Muscle of leg (tissue), 11 donors: ENCODE data around the gene PCBP3. TPM values are rescaled to one million over a fixed set of nuclear protein-coding genes. Genes with fewer than 3 reads are reported as not detected.

Source experiments
- DNase-seq: peaks from one replicate; pipeline ENCODE4 v3.0.0; 2013
- H3K27ac ChIP-seq: one replicate; pipeline ENCODE4 v1.5.1; 2013; ENCODE audit warnings: mild to moderate bottlenecking, low read length, control low read depth
- H3K27me3 ChIP-seq: one replicate; pipeline ENCODE4 v1.6.1; 2013; ENCODE audit warnings: low read length; ENCODE audit not compliant: control insufficient read depth, insufficient read depth
- H3K36me3 ChIP-seq: one replicate; pipeline ENCODE4 v1.6.1; 2013; ENCODE audit warnings: low read length; ENCODE audit not compliant: control insufficient read depth, insufficient read depth
- H3K4me1 ChIP-seq: one replicate; pipeline ENCODE4 v1.6.1; 2013; ENCODE audit warnings: low read length; ENCODE audit not compliant: control insufficient read depth, insufficient read depth
- H3K4me3 ChIP-seq: one replicate; pipeline ENCODE4 v1.5.1; 2013; ENCODE audit warnings: low read length, control low read depth
- H3K9me3 ChIP-seq: replicated peaks from 2 replicates; pipeline ENCODE4 v1.6.1; 2013; ENCODE audit warnings: low read depth, low read length; ENCODE audit not compliant: control insufficient read depth
- WGBS: methylation state at CpG from one replicate; pipeline ENCODE4 v1.1.5; 2013; ENCODE audit warnings: missing lambda C conversion rate; ENCODE audit not compliant: insufficient coverage; 5-methylcytosine and 5-hydroxymethylcytosine counted together
- polyA plus RNA-seq, 8 donors: library from polyadenylated mRNA; unstranded; fragments of 120-200 nt; gene quantifications; one replicate each; pipeline versions ENCODE4 v1.2.1 to v1.2.3, GENCODE V29; 2013; ENCODE audit warnings: inconsistent platforms in 1 of 8, low replicate concordance in 1 of 8; ENCODE audit not compliant: insufficient read length in 8 of 8, insufficient read depth in 1 of 8
- total RNA-seq: library from RNA; stranded (reverse); fragments of 120-200 nt; gene quantifications from one replicate; pipeline ENCODE4 v1.2.4, GENCODE V29; 2013

PCBP3 gene
- total and polyA plus RNA-seq, 9 donors = 0.76 to 2.3 (median 1.2) TPM

DNA sequence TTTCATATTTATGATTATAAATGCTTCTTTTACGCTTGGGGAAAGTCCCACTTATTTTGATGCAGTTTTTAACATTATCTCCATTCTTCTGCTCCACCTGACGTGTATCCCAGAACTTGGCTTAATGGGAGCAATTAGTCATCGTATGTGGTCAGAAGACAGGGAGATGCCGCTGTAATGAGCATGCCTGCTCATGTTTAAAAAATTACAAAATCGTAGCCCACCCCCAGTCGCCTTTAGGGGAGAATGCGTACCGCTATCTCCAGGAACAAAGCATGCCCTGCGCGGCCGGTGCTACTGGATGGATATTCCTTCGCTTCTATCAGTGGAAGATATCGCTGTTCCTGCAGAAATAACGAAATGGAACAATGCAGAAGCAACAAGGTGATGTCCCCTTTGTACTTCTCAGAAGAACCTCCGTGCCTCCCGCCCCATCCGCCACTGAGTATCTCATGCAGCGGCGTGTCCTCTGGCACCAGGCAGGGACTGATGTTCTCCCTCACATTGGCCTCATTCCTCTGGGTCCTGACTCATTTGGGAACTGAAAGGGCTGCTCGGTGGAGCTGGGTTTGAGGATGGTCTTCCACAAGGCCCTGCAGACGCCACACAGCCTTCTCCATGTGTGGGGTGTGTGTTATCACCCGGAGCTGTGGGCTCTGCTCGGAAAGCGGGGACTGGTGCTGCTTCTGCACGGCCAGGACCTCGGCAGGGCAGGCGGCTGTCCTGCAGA is 221.7 kb downstream of the PCBP3 start:
- no peaks in the 10 kb centered on the region for H3K36me3 ChIP-seq
- H3K9me3 ChIP-seq = no peaks in the 10 kb centered on the region
- H3K27me3 ChIP-seq = no peaks in the 10 kb centered on the region
- WGBS = 91% methylated on average over 17 of the region's 27 CpGs
- no peak for DNase-seq
- H3K27ac ChIP-seq = no peak overlapping the region
- no peaks in the 10 kb centered on the region for H3K4me1 ChIP-seq
- no peak overlapping the region for H3K4me3 ChIP-seq

- Histone ChIP-seq H3K27ac (no peak overlapping the region), H3K4me3 (no peak overlapping the region), H3K4me1 (no peaks in the 10 kb centered on the region), H3K36me3 (no peaks in the 10 kb centered on the region), H3K9me3 (no peaks in the 10 kb centered on the region), H3K27me3 (no peaks in the 10 kb centered on the region)
- no peak for DNase-seq
- WGBS = 43% methylated on average over 6 of the region's 11 CpGs
Observed at GRCh38 chr21:45866551-45866950, 223.0 kb downstream of the PCBP3 start.

- H3K4me1 ChIP-seq = no peaks in the 10 kb centered on the region
- H3K9me3 ChIP-seq = no peaks in the 10 kb centered on the region
- no peaks in the 10 kb centered on the region for H3K36me3 ChIP-seq
- H3K4me3 ChIP-seq = no peak overlapping the region
- no peak overlapping the region for H3K27ac ChIP-seq
- DNase-seq = no peak
- WGBS = 92% methylated on average over 36 of the region's 43 CpGs
- H3K27me3 ChIP-seq = no peaks in the 10 kb centered on the region
Observed at GRCh38 chr21:45867041-45867666, 223.6 kb downstream of the PCBP3 start.

DNA sequence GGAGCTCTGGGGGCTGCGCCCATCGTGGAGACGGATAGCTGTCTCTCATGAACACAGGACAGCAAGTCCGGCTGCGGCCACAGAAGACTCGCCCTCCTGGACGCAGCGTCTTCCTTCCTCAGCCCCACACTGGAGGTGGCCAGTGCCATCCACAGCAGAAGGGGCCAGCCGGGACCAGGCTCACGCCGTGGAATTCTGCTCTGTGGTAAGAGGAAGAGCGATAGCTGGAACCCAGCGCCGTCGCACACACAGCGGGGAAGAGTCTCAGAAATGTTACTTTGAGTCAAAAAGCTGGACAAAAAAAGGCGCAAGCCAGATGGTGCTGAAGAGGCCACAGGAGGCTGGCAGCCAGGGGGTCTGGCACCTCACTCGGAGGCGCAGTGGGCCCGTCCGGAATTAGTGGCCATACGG is 224.2 kb downstream of the PCBP3 start:
- H3K9me3 ChIP-seq = no peaks in the 10 kb centered on the region
- no peaks in the 10 kb centered on the region for H3K27me3 ChIP-seq
- 80% methylated on average over 19 of the region's 22 CpGs for WGBS
- no peak overlapping the region for H3K4me3 ChIP-seq
- no peaks in the 10 kb centered on the region for H3K36me3 ChIP-seq
- H3K4me1 ChIP-seq = no peaks in the 10 kb centered on the region
- DNase-seq = no peak
- H3K27ac ChIP-seq = no peak overlapping the region

DNA sequence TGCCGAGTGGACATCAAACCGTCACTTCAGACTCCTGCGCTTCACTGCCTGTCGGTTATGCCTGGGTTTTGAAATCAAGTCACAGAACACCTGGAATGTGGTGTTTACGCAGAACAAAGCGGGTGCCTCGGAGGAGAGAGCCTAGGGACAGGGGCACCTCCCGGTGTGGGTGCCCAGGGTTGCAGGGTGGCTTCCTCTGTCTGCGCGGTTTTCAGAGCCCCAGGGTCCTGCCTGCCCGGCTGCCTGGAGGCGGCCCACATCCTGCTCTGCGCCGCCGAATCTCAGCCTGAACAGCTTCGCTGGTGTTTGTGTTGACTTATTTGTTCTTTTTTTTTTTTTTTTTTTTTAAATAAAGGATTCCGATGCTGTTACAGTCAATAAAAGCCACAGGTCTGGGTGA is 224.6 kb downstream of the PCBP3 start:
- Histone ChIP-seq H3K4me1 (no peaks in the 10 kb centered on the region), H3K9me3 (no peaks in the 10 kb centered on the region), H3K27ac (no peak overlapping the region), H3K27me3 (no peaks in the 10 kb centered on the region), H3K36me3 (no peaks in the 10 kb centered on the region), H3K4me3 (no peak overlapping the region)
- 85% methylated on average over 10 of the region's 17 CpGs for WGBS
- no peak for DNase-seq

- Histone ChIP-seq H3K36me3 (no peaks in the 10 kb centered on the region), H3K4me1 (no peaks in the 10 kb centered on the region), H3K9me3 (no peaks in the 10 kb centered on the region), H3K27ac (no peak overlapping the region), H3K27me3 (peaks cover under 1% of the 10 kb centered on the region), H3K4me3 (no peak overlapping the region)
- 69% methylated on average over 22 of the region's 22 CpGs for WGBS
- no peak for DNase-seq
Observed at GRCh38 chr21:45868488-45868887, 225.0 kb downstream of the PCBP3 start.

DNA sequence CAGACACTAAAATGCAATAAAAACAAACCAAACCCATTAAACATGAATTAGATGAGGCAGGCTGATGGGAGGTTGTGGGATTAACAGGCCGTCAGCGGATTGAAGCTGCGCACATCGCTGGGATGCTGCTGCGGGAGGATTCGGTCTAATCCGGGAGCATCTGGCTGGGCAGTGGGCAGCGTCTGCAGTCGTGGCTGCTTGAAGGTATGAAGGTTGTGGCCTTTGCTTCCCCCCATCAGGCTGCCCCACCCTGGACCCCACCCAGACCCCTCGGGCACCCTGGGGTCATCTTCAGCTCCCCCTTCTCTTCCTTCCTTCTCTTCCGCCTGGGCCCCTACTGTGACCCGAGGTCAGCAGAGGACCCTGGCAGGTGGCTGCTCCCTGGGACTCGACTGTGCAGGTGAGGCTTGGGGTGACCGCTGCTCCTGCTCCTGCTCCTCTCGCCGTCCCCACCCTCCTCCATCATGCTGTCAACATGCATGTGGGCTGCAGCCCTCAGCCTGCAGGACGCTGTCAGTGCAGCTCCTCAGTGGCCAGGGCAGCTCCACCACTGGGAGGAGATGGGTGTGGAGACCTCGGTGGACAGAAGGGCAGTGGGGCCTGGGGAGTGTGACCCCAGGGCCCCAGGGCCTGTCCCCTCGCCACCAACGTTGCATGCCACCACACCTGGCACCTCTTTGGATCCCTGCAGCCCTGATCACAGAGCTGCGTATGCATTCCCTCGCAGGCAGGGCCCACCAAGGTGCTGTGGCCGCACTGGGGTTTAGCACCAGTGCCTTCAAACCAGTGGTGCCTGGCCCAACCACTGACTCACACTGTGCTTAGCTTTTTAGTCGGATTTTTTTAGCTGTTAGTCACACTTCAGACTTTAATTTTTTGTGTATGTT is 225.8 kb downstream of the PCBP3 start:
- no peaks in the 10 kb centered on the region for H3K9me3 ChIP-seq

GRCh38 chr21:45870421-45870820 is 226.9 kb downstream of the PCBP3 start:
- H3K4me3 ChIP-seq = no peak overlapping the region
- H3K4me1 ChIP-seq = peaks cover 11% of the 10 kb centered on the region
- H3K36me3 ChIP-seq = no peaks in the 10 kb centered on the region
- 79% methylated on average over 6 of the region's 12 CpGs for WGBS
- H3K27ac ChIP-seq = no peak overlapping the region
- H3K27me3 ChIP-seq = peaks cover 2% of the 10 kb centered on the region
- no peak for DNase-seq
- H3K9me3 ChIP-seq = no peaks in the 10 kb centered on the region

More for the DNA sequence above, 225.8 kb downstream of the PCBP3 start:
- WGBS = 80% methylated on average over 9 of the region's 24 CpGs
- H3K36me3 ChIP-seq = no peaks in the 10 kb centered on the region
- no peak overlapping the region for H3K4me3 ChIP-seq
- H3K27ac ChIP-seq = no peak overlapping the region
- DNase-seq = no peak
- peaks cover 2% of the 10 kb centered on the region for H3K27me3 ChIP-seq
- peaks cover under 1% of the 10 kb centered on the region for H3K4me1 ChIP-seq

GRCh38 chr21:45870851-45871615 is 227.5 kb downstream of the PCBP3 start:
- no peak for DNase-seq
- no peak overlapping the region for H3K4me3 ChIP-seq
- H3K27me3 ChIP-seq = peaks cover 2% of the 10 kb centered on the region
- no peaks in the 10 kb centered on the region for H3K36me3 ChIP-seq
- peaks cover 18% of the 10 kb centered on the region for H3K4me1 ChIP-seq
- WGBS = 66% methylated on average over 7 of the region's 17 CpGs
- H3K9me3 ChIP-seq = no peaks in the 10 kb centered on the region
- no peak overlapping the region for H3K27ac ChIP-seq
